Measurements from ENCODE around the gene TMEM26. TPM values are rescaled to one million over a fixed set of nuclear protein-coding genes. Genes with fewer than 3 reads are reported as not detected.

Gene TMEM26
- total RNA-seq, 2 experiments from 2014 or later: not detected

DNA sequence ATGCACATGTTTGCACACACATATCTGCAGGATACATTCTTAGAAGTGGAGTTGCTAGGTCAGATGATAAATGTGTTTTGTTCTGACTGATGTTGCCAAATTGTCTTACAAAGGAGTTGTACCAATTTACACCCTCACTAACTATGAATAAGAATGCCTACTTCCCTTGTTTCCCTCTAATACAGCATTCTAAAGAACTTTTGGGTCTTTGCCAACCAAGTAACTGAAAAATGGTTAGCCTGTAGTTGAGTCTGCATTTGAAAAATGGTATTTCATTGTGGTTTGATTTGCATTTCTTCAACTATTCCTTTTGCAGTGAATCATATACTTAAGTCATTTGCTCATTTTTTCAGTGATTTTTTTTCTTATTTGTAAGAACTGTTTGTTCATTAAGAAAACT, 48.4 kb downstream of the TMEM26 start:
- H3K36me3 Mint-ChIP-seq (ENCODE audit: low read depth): no peaks in the 10 kb centered on the region

DNA sequence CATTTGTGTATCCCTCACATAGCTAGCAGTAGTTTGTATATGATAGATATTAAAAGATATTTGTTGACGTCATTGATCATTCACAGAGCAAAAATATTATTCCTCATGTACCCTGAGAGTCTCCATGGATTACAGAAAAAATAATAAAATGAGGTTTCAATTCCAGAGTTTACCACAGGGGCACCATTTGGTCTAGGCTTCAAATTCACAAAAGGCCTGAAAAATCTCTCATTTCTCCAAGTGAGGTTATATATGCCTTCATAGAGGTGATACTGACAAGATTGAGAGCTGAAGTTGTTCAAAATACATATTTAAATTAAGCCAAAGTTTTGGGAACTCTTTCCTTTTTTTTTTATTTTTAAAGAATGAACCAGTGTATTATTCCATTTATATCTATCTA, 52.7 kb downstream of the TMEM26 start:
- H3K9me3 Mint-ChIP-seq: no peaks in the 10 kb centered on the region
- ATAC-seq: no peak

More for the DNA sequence above, 48.4 kb downstream of the TMEM26 start:
- ChIA-PET CTCF (interaction anchor here (0.8 kb wide), 1 partner anchor 901 kb away, joined by 3 read pairs; no protein-coding TSS in a partner anchor), POLR2A (no interaction called here)
- Mint-ChIP-seq H3K27me3 (peaks cover 2% of the 10 kb centered on the region), H3K27ac (no peak overlapping the region), H3K4me1 (ENCODE audit: low read depth) (no peaks in the 10 kb centered on the region), H3K9me3 (no peaks in the 10 kb centered on the region), H3K4me3 (no peak overlapping the region)
- DNase-seq: no peak
- intact Hi-C loops (cut with micrococcal nuclease): no loop called here
- no peak for ATAC-seq
- TF ChIP-seq, protein P1, sequence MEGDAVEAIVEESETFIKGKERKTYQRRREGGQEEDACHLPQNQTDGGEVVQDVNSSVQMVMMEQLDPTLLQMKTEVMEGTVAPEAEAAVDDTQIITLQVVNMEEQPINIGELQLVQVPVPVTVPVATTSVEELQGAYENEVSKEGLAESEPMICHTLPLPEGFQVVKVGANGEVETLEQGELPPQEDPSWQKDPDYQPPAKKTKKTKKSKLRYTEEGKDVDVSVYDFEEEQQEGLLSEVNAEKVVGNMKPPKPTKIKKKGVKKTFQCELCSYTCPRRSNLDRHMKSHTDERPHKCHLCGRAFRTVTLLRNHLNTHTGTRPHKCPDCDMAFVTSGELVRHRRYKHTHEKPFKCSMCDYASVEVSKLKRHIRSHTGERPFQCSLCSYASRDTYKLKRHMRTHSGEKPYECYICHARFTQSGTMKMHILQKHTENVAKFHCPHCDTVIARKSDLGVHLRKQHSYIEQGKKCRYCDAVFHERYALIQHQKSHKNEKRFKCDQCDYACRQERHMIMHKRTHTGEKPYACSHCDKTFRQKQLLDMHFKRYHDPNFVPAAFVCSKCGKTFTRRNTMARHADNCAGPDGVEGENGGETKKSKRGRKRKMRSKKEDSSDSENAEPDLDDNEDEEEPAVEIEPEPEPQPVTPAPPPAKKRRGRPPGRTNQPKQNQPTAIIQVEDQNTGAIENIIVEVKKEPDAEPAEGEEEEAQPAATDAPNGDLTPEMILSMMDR (IDR thresholded peaks at IDR 0.05): no peak

DNA sequence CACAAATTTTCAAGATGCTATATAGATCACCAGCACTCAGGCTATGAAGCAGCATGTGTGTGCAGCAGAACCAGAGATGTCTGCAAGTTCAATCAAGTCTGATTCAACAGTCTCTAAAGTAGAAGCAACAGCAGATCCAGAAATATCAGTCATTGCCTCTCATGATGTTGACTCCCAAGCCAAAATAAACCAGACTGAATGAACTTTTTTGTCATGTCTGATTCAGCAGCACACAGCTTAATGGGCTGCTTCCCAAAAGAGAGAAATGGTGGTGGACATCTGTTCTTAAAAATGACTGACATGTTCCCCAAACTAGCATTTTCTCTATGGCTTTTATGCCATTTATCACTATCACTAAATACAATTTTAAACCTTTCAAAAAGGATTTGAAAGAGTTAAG, 53.8 kb downstream of the TMEM26 start:
- CTCF ChIA-PET: interaction anchor here (0.8 kb wide), 1 partner anchor 26 kb away, joined by 3 read pairs; no protein-coding TSS in a partner anchor
- H3K9me3 Mint-ChIP-seq: no peaks in the 10 kb centered on the region
- H3K36me3 Mint-ChIP-seq (ENCODE audit: low read depth): peaks cover 5% of the 10 kb centered on the region
- ATAC-seq: no peak
- peaks cover 2% of the 10 kb centered on the region for H3K27me3 Mint-ChIP-seq
- peaks cover 9% of the 10 kb centered on the region for H3K4me1 Mint-ChIP-seq (ENCODE audit: low read depth)
- H3K27ac Mint-ChIP-seq: no peak overlapping the region
- H3K4me3 Mint-ChIP-seq: no peak overlapping the region
- TF ChIP-seq, protein P1 (IDR thresholded peaks at IDR 0.05): no peak
- intact Hi-C loops (cut with micrococcal nuclease): no loop called here
- no peak for DNase-seq
- POLR2A ChIA-PET: no interaction called here

More for the DNA sequence above, 52.7 kb downstream of the TMEM26 start:
- intact Hi-C loops (cut with micrococcal nuclease): no loop called here
- Mint-ChIP-seq H3K36me3 (ENCODE audit: low read depth) (peaks cover 5% of the 10 kb centered on the region), H3K27me3 (peaks cover 2% of the 10 kb centered on the region), H3K27ac (no peak overlapping the region), H3K4me3 (no peak overlapping the region), H3K4me1 (ENCODE audit: low read depth) (peaks cover 9% of the 10 kb centered on the region)
- ChIA-PET CTCF (no interaction called here), POLR2A (no interaction called here)
- no peak for DNase-seq
- TF ChIP-seq, protein P1 (IDR thresholded peaks at IDR 0.05): no peak

DNA sequence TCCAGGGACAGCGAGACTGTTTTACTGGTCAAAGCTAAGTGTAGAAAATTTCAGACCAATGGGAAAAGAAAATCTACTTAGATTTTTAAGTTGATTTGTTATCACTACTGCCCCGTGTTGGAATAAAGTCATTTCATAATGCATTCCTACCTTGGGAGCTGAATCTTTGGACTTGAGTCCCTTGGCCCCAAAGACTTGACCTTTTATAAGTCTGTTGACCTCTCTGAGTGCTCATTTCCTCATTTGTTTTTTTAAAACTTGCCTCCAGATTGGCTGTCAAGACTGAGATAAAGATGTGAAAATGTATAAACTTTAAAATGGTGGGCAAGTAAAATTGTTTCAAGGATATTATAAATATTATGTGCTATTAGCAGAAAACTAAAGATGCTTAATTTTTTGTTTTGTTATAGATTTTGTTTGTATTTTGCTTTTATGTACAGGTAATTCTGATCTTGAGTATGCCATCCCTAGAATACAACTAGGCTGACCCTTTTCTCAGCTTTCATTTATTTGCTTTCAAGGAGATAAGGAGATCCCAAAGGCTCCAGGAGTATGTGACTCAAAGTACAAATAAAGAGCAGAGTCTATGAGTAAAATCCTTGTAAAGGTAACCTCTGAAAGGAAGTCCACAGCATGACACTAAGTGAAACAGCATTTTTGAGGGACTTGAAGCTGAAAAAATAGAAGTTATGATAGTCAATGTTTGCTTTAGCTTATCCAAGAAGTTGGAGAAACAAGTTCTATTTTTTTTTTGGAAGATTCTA, 54.6 kb downstream of the TMEM26 start:
- POLR2A ChIA-PET: interaction anchor here (0.7 kb wide), 1 partner anchor 307 kb away, joined by 3 read pairs; no protein-coding TSS in a partner anchor
- CTCF ChIA-PET: interaction anchor here (0.8 kb wide), 1 partner anchor 27 kb away, joined by 3 read pairs; no protein-coding TSS in a partner anchor
- intact Hi-C loops (cut with micrococcal nuclease): no loop called here
- H3K27ac Mint-ChIP-seq: no peak overlapping the region
- ATAC-seq (no peak), DNase-seq (no peak)
- no peak overlapping the region for H3K4me3 Mint-ChIP-seq
- no peaks in the 10 kb centered on the region for H3K27me3 Mint-ChIP-seq
- peaks cover 1% of the 10 kb centered on the region for H3K9me3 Mint-ChIP-seq
- H3K4me1 Mint-ChIP-seq (ENCODE audit: low read depth): peaks cover 9% of the 10 kb centered on the region
- H3K36me3 Mint-ChIP-seq (ENCODE audit: low read depth): peaks cover 5% of the 10 kb centered on the region
- TF ChIP-seq, protein P1 (IDR thresholded peaks at IDR 0.05): no peak

Measured in activated CD8-positive, alpha-beta T cell treated with anti-CD3 and anti-CD28 coated beads for 36 hours (primary cell).